GM23338 (cell line): ENCODE data around the gene GGNBP2.

ENCODE experiments used
- CREB1 ChIP-seq: fragments of 250-450 bp; sonication (Bioruptor Pico); IDR thresholded peaks from 2 replicates; pipeline ENCODE4 v1.5.0; 2020; ENCODE audit warnings: low read depth, mild to moderate bottlenecking, moderate library complexity
- EZH2 ChIP-seq: fragments of 200-600 bp; sonication (generic); IDR thresholded peaks from one replicate; pipeline ENCODE4 v1.8.0; 2017; ENCODE audit warnings: antibody characterized with exemption, mild to moderate bottlenecking, low read depth; ENCODE audit not compliant: unreplicated experiment
- EZH2phosphoT487 ChIP-seq: fragments of 200-600 bp; sonication (generic); IDR thresholded peaks from one replicate; pipeline ENCODE4 v1.8.1; 2018; ENCODE audit warnings: antibody characterized with exemption; ENCODE audit not compliant: unreplicated experiment
- JUNB ChIP-seq: IDR thresholded peaks from one replicate; pipeline ENCODE4 v1.6.1; 2016; ENCODE audit warnings: antibody characterized with exemption; ENCODE audit not compliant: unreplicated experiment
- POLR2AphosphoS5 ChIP-seq: IDR thresholded peaks from 2 replicates; pipeline ENCODE4 v1.6.1; 2016; ENCODE audit warnings: antibody characterized with exemption, low read depth
- ZNF114 ChIP-seq: fragments of 250-450 bp; sonication (Bioruptor Pico); IDR thresholded peaks from 2 replicates; pipeline ENCODE4 v1.5.0; 2020; ENCODE audit warnings: mild to moderate bottlenecking, moderate library complexity
- TF ChIP-seq, protein P1 (sequence below), 2 experiments: fragments of 200-600 bp in 1 of 2; sonication (generic) in 1 of 2; conservative IDR thresholded peaks; 2 replicates each; pipeline versions ENCODE4 v1.5.1 to v1.6.1; 2016 to 2017; ENCODE audit warnings: antibody characterized with exemption in 2 of 2, low read depth in 2 of 2, mild to moderate bottlenecking in 2 of 2, moderate library complexity in 1 of 2
- TF ChIP-seq, protein P2 (sequence below): IDR thresholded peaks from one replicate; pipeline ENCODE4 v1.6.1; 2018; ENCODE audit warnings: antibody characterized with exemption; ENCODE audit not compliant: unreplicated experiment
- TF ChIP-seq, protein P3 (sequence below): IDR thresholded peaks from 2 replicates; pipeline ENCODE4 v1.6.1; 2016; ENCODE audit warnings: antibody characterized with exemption

DNA sequence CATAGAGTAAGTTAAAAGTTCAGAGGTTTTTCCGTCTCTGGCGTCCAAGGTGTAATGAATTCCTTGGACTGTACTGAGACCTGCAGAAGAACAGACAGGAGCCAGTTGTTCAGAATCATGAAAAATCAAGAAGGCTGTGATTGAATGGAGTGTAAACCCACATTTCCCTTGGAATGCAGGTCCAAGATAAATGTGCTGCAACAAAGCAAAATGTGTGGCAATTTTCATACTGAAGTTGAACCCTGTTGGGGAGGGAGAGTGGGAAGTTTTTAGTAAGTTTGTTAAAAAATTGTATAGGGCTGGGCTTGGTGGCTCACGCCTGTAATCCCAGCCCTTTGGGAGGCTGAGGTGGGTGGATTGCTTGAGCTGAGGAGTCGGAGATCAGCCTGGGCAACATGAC is 21.4 kb downstream of the GGNBP2 start:
- TF ChIP-seq, protein P1, sequence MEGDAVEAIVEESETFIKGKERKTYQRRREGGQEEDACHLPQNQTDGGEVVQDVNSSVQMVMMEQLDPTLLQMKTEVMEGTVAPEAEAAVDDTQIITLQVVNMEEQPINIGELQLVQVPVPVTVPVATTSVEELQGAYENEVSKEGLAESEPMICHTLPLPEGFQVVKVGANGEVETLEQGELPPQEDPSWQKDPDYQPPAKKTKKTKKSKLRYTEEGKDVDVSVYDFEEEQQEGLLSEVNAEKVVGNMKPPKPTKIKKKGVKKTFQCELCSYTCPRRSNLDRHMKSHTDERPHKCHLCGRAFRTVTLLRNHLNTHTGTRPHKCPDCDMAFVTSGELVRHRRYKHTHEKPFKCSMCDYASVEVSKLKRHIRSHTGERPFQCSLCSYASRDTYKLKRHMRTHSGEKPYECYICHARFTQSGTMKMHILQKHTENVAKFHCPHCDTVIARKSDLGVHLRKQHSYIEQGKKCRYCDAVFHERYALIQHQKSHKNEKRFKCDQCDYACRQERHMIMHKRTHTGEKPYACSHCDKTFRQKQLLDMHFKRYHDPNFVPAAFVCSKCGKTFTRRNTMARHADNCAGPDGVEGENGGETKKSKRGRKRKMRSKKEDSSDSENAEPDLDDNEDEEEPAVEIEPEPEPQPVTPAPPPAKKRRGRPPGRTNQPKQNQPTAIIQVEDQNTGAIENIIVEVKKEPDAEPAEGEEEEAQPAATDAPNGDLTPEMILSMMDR (conservative IDR thresholded peaks at IDR 0.05; ENCODE audit: low read depth in 2 of 2): no peak
- TF ChIP-seq EZH2: no peak
- TF ChIP-seq, protein P2, sequence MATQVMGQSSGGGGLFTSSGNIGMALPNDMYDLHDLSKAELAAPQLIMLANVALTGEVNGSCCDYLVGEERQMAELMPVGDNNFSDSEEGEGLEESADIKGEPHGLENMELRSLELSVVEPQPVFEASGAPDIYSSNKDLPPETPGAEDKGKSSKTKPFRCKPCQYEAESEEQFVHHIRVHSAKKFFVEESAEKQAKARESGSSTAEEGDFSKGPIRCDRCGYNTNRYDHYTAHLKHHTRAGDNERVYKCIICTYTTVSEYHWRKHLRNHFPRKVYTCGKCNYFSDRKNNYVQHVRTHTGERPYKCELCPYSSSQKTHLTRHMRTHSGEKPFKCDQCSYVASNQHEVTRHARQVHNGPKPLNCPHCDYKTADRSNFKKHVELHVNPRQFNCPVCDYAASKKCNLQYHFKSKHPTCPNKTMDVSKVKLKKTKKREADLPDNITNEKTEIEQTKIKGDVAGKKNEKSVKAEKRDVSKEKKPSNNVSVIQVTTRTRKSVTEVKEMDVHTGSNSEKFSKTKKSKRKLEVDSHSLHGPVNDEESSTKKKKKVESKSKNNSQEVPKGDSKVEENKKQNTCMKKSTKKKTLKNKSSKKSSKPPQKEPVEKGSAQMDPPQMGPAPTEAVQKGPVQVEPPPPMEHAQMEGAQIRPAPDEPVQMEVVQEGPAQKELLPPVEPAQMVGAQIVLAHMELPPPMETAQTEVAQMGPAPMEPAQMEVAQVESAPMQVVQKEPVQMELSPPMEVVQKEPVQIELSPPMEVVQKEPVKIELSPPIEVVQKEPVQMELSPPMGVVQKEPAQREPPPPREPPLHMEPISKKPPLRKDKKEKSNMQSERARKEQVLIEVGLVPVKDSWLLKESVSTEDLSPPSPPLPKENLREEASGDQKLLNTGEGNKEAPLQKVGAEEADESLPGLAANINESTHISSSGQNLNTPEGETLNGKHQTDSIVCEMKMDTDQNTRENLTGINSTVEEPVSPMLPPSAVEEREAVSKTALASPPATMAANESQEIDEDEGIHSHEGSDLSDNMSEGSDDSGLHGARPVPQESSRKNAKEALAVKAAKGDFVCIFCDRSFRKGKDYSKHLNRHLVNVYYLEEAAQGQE: no peak
- no peak for TF ChIP-seq POLR2AphosphoS5
- TF ChIP-seq, protein P3, sequence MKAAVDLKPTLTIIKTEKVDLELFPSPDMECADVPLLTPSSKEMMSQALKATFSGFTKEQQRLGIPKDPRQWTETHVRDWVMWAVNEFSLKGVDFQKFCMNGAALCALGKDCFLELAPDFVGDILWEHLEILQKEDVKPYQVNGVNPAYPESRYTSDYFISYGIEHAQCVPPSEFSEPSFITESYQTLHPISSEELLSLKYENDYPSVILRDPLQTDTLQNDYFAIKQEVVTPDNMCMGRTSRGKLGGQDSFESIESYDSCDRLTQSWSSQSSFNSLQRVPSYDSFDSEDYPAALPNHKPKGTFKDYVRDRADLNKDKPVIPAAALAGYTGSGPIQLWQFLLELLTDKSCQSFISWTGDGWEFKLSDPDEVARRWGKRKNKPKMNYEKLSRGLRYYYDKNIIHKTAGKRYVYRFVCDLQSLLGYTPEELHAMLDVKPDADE: no peak
- TF ChIP-seq EZH2phosphoT487: no peak
- TF ChIP-seq CREB1 (CRISPR knock-in tag): no peak
- TF ChIP-seq ZNF114 (CRISPR knock-in tag): no peak
- no peak for TF ChIP-seq JUNB
